ENCODE results near the gene SH2D7. TPM values are rescaled to one million over a fixed set of nuclear protein-coding genes. Genes with fewer than 3 reads are reported as not detected.

Gene SH2D7
- total RNA-seq, 6 donors from 2014 or later = 0.09 TPM; not detected in 5

DNA sequence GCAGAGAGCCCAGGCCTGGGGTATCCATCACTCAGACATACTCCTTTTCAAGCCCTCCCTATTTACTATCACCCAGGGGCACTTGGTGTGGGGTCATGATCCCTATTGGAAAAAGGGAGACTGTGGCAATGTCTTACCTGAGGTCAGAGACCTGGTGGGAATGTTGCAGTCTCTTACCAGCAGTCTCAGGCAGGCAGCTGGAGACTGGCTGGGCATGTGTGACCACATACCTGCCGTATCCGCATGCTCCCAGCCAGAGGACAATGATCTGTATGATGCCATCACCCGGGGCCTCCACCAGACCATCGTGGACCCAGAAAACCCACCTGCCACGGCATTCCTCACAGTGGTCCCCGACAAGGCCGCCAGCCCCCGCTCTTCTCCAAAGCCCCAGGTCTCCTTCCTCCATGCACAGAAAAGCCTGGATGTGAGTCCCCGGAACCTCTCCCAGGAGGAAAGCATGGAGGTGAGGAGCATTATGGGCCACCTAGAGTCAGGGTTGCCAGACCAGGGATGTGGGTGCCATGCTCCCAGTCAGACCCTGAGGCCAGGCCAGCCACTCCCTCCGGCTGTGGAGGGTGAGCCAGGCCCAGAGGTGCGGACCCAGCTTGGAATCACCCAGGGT is 5.9 kb downstream of the SH2D7 start:
- no peaks in the 10 kb centered on the region for H3K36me3 ChIP-seq
- H3K27ac ChIP-seq = no peak overlapping the region
- 95 to 97% methylated on average over 7 to 10 of the region's 11 CpGs for WGBS, 2 donors
- peak in 1 of 2 donors; percentile 16 for DNase-seq
- peaks cover 2 to 6% (median 4%) of the 10 kb centered on the region in 4 donors for H3K4me1 ChIP-seq
- ATAC-seq (ENCODE audit: low FRiP score in 2 of 2) = no peak
- TF ChIP-seq CTCF (IDR thresholded peaks at IDR 0.05) = no peak
- TF ChIP-seq POLR2A (IDR thresholded peaks at IDR 0.05) = no peak
- TF ChIP-seq POLR2AphosphoS5 (IDR thresholded peaks at IDR 0.05) = no peak
- no peak for TF ChIP-seq EP300 (IDR thresholded peaks at IDR 0.05)
- H3K4me3 ChIP-seq = no peak overlapping the region
- H3K9me3 ChIP-seq = no peaks in the 10 kb centered on the region
- no peaks in the 10 kb centered on the region for H3K27me3 ChIP-seq

DNA sequence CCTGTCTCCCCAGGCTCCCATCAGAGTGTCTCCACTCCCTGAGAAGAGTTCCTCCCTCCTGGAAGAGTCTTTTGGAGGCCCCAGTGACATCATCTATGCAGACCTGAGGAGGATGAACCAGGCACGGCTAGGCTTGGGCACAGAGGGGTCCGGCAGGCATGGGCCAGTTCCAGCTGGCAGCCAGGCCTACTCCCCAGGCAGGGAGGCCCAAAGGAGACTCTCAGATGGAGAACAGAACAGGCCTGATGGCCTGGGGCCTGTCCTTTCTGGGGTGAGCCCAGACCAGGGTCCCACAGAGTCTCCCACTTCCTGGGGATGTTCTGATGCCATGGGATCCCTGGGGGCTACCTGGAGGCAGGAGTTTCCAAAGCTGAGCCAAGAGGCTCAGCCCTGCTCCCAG is 8.5 kb downstream of the SH2D7 start:
- Histone ChIP-seq H3K4me1 (peaks cover 17 to 26% (median 21%) of the 10 kb centered on the region in 4 donors), H3K4me3 (no peak overlapping the region), H3K27ac (no peak overlapping the region), H3K9me3 (no peaks in the 10 kb centered on the region), H3K27me3 (no peaks in the 10 kb centered on the region), H3K36me3 (no peaks in the 10 kb centered on the region)
- DNase-seq = peak in 1 of 2 donors; percentile 46
- TF ChIP-seq CTCF (IDR thresholded peaks at IDR 0.05) (no peak), POLR2AphosphoS5 (IDR thresholded peaks at IDR 0.05) (no peak), POLR2A (IDR thresholded peaks at IDR 0.05) (no peak), EP300 (IDR thresholded peaks at IDR 0.05) (no peak)
- WGBS, 2 donors = 100% methylated on average over 2 of the region's 2 CpGs; no CpG with 5 or more reads in 1 of the 2 donors
- ATAC-seq (ENCODE audit: low FRiP score in 2 of 2) = no peak

GRCh38 chr15:78101423-78102105 is 9.2 kb downstream of the SH2D7 start:
- no peaks in the 10 kb centered on the region for H3K36me3 ChIP-seq
- DNase-seq = no peak
- H3K27ac ChIP-seq = no peak overlapping the region
- no peak for ATAC-seq (ENCODE audit: low FRiP score in 2 of 2)
- peaks cover 17 to 26% (median 21%) of the 10 kb centered on the region in 4 donors for H3K4me1 ChIP-seq
- H3K27me3 ChIP-seq = no peaks in the 10 kb centered on the region
- TF ChIP-seq CTCF (IDR thresholded peaks at IDR 0.05) (no peak), EP300 (IDR thresholded peaks at IDR 0.05) (no peak), POLR2A (IDR thresholded peaks at IDR 0.05) (no peak), POLR2AphosphoS5 (IDR thresholded peaks at IDR 0.05) (no peak)
- WGBS, 2 donors = 96 to 100% methylated on average over 3 to 5 of the region's 5 CpGs
- no peak overlapping the region for H3K4me3 ChIP-seq
- no peaks in the 10 kb centered on the region for H3K9me3 ChIP-seq

- Histone ChIP-seq H3K4me1 (peaks cover 17 to 26% (median 21%) of the 10 kb centered on the region in 4 donors), H3K9me3 (no peaks in the 10 kb centered on the region), H3K36me3 (no peaks in the 10 kb centered on the region), H3K4me3 (no peak overlapping the region), H3K27ac (no peak overlapping the region), H3K27me3 (no peaks in the 10 kb centered on the region)
- WGBS, 2 donors = 91 to 96% methylated on average over 1 of the region's 1 CpG
- DNase-seq (no peak), ATAC-seq (ENCODE audit: low FRiP score in 2 of 2) (no peak)
- TF ChIP-seq EP300 (IDR thresholded peaks at IDR 0.05) (no peak), POLR2A (IDR thresholded peaks at IDR 0.05) (no peak), POLR2AphosphoS5 (IDR thresholded peaks at IDR 0.05) (no peak), CTCF (IDR thresholded peaks at IDR 0.05) (no peak)
Observed at GRCh38 chr15:78102211-78102610, 9.8 kb downstream of the SH2D7 start.
